A549 (cell line): Measurements from ENCODE around the gene CELSR1. TPM values are rescaled to one million over a fixed set of nuclear protein-coding genes. Genes with fewer than 3 reads are reported as not detected.

Source experiments
- ATAC-seq, 2 experiments: fragments of 200-7000 bp in 1 of 2; fragments of >200 bp in 1 of 2; cut with Nextera tagmentation in 1 of 2; cut with Tn5 transposase in 1 of 2; 3 replicates each; pipeline versions ENCODE4 v1.8.0 to v1.9.1; 2018 to 2020; ENCODE audit warnings: mild to moderate bottlenecking in 1 of 2, moderate library complexity in 1 of 2
- CTCF ChIA-PET: fragments of 300-600 bp; sonication (Branson Sonifier 250); formaldehyde crosslinking; extraction: SDS; loops from one replicate; lab custom pipeline; 2021; ENCODE audit warnings: antibody characterized with exemption, inconsistent platforms; lab: Yijun Ruan, JAX
- POLR2A ChIA-PET: fragments of 350-600 bp; formaldehyde crosslinking; extraction: SDS; loops from one replicate; lab custom pipeline; 2021; ENCODE audit warnings: antibody characterized with exemption, inconsistent platforms; lab: Yijun Ruan, JAX
- DNase-seq, 2 experiments: peaks; one replicate each; pipeline versions ENCODE4 v3.0.0 to v3.0.0-alpha.2; 2011 to 2016; ENCODE audit warnings: low read depth in 1 of 2, low spot score in 1 of 2
- FAIRE-seq: peaks from 2 replicates; lab custom pipeline; 2011; peaks lifted over from hg19 to GRCh38; lab: Jason Lieb, UNC
- H3K27ac ChIP-seq, 2 experiments: fragments of >200 bp; sonication (Bioruptor Twin); formaldehyde crosslinking; 3 replicates each; pipeline ENCODE4 v1.5.1; 2016 to 2017
- H3K4me1 ChIP-seq: fragments of >200 bp; sonication (Bioruptor Twin); formaldehyde crosslinking; 3 replicates; pipeline ENCODE4 v1.6.1; 2016
- H3K4me2 ChIP-seq: fragments of >200 bp; sonication (Bioruptor Twin); formaldehyde crosslinking; 3 replicates; pipeline ENCODE4 v1.6.1; 2016
- H3K4me3 ChIP-seq: fragments of >200 bp; sonication (Bioruptor Twin); formaldehyde crosslinking; 3 replicates; pipeline ENCODE4 v1.5.1; 2016
- H3K9me3 ChIP-seq: fragments of >200 bp; sonication (Bioruptor Twin); formaldehyde crosslinking; 3 replicates; pipeline ENCODE4 v1.6.1; 2016
- CBX2 ChIP-seq: fragments of 200-600 bp; sonication (generic); IDR thresholded peaks from 2 replicates; pipeline ENCODE4 v1.6.1; 2016; ENCODE audit warnings: low read depth, mild to moderate bottlenecking, borderline replicate concordance
- CEBPB ChIP-seq, 2 experiments: fragments of >200 bp in 1 of 2; sonication (Bioruptor Twin) in 1 of 2; formaldehyde crosslinking in 1 of 2; IDR thresholded peaks; 2 replicates each; pipeline ENCODE4 v1.6.1; 2012 to 2016
- HDAC2 ChIP-seq: fragments of 200-600 bp; sonication (generic); IDR thresholded peaks from 2 replicates; pipeline ENCODE4 v1.6.1; 2016
- HOXB13 ChIP-seq: fragments of 250-450 bp; sonication (Bioruptor Pico); IDR thresholded peaks from 2 replicates; pipeline ENCODE4 v1.5.0; 2020; ENCODE audit warnings: low read depth, mild to moderate bottlenecking, moderate library complexity
- KDM1A ChIP-seq: fragments of 200-600 bp; sonication (generic); IDR thresholded peaks from 2 replicates; pipeline ENCODE4 v1.6.1; 2016; ENCODE audit warnings: low read depth, mild to moderate bottlenecking
- KDM5A ChIP-seq: fragments of 200-600 bp; sonication (generic); IDR thresholded peaks from 2 replicates; pipeline ENCODE4 v1.6.1; 2016; ENCODE audit warnings: antibody characterized with exemption, mild to moderate bottlenecking
- NR3C1 ChIP-seq: fragments of >200 bp; sonication (Bioruptor Twin); formaldehyde crosslinking; IDR thresholded peaks from 3 replicates; pipeline ENCODE4 v1.6.1; 2017
- PHF8 ChIP-seq: fragments of 200-600 bp; sonication (generic); IDR thresholded peaks from 2 replicates; pipeline ENCODE4 v1.6.1; 2016; ENCODE audit warnings: low read depth, mild to moderate bottlenecking, antibody characterized with exemption, moderate library complexity, borderline replicate concordance
- POLR2AphosphoS2 ChIP-seq: conservative IDR thresholded peaks from 2 replicates; pipeline ENCODE4 v1.6.1; 2012; ENCODE audit warnings: low read length, improper control_type of control experiment, inconsistent platforms
- RAD21 ChIP-seq, 2 experiments: fragments of >200 bp in 1 of 2; sonication (Bioruptor Twin) in 1 of 2; formaldehyde crosslinking in 1 of 2; IDR thresholded peaks in 1 of 2; conservative IDR thresholded peaks in 1 of 2; 2 replicates in 1 of 2; 3 replicates in 1 of 2; pipeline ENCODE4 v1.6.1; 2012 to 2018; ENCODE audit warnings: inconsistent platforms in 1 of 2
- RARB ChIP-seq: fragments of 250-450 bp; sonication (Bioruptor Pico); IDR thresholded peaks from 2 replicates; pipeline ENCODE4 v1.8.0; 2021; ENCODE audit warnings: mild to moderate bottlenecking, moderate library complexity
- RCOR1 ChIP-seq: fragments of 150-350 bp; IDR thresholded peaks from 2 replicates; pipeline ENCODE4 v1.6.1; 2014; ENCODE audit warnings: antibody characterized with exemption, low read length, low read depth
- TFCP2L1 ChIP-seq: fragments of 250-450 bp; sonication (Bioruptor Pico); IDR thresholded peaks from 2 replicates; pipeline ENCODE4 v1.5.0; 2021; ENCODE audit warnings: mild to moderate bottlenecking
- TP53 ChIP-seq: fragments of 250-450 bp; sonication (Bioruptor Pico); IDR thresholded peaks from 2 replicates; pipeline ENCODE4 v1.5.0; 2021; ENCODE audit warnings: mild to moderate bottlenecking, moderate library complexity
- ZNF302 ChIP-seq: fragments of 250-450 bp; sonication (Bioruptor Pico); IDR thresholded peaks from 2 replicates; pipeline ENCODE4 v1.9.0; 2021; ENCODE audit warnings: inconsistent platforms, mild to moderate bottlenecking, moderate library complexity
- WGBS: methylation state at CpG from one replicate; pipeline ENCODE4 v1.1.6; 2017; ENCODE audit errors: missing lambda C conversion rate; 5-methylcytosine and 5-hydroxymethylcytosine counted together
- polyA plus RNA-seq, 4 experiments: library from polyadenylated mRNA; depleted of rRNA in 3 of 4; stranded (reverse); fragments of >200 nt; fragmentation: RNase III in 1 of 4; extraction: RNeasy Plus Mini Kit Qiagen cat#74134 plus additional on column Dnase treatment in 1 of 4; gene quantifications; 2 replicates in 3 of 4; 3 replicates in 1 of 4; pipeline ENCODE4 v1.2.3, GENCODE V29; 2011 to 2017
- TF ChIP-seq, protein P1 (sequence below): fragments of >200 bp; sonication (Bioruptor Twin); formaldehyde crosslinking; IDR thresholded peaks from 2 replicates; pipeline ENCODE4 v1.6.1; 2016
- TF ChIP-seq, protein P2 (sequence below): IDR thresholded peaks from 2 replicates; pipeline ENCODE4 v1.6.1; 2012; ENCODE audit warnings: low read depth, borderline replicate concordance
- TF ChIP-seq, protein P3 (sequence below): IDR thresholded peaks from 2 replicates; pipeline ENCODE4 v1.6.1; 2012
- TF ChIP-seq, protein P4 (sequence below): fragments of 450-650 bp; IDR thresholded peaks from 2 replicates; pipeline ENCODE4 v1.6.1; 2014; ENCODE audit warnings: antibody characterized with exemption

CELSR1 gene
- polyA plus RNA-seq, 2 of the 4 experiments (the other 2 are of a cell fraction): 15.3 to 31.8 TPM

DNA sequence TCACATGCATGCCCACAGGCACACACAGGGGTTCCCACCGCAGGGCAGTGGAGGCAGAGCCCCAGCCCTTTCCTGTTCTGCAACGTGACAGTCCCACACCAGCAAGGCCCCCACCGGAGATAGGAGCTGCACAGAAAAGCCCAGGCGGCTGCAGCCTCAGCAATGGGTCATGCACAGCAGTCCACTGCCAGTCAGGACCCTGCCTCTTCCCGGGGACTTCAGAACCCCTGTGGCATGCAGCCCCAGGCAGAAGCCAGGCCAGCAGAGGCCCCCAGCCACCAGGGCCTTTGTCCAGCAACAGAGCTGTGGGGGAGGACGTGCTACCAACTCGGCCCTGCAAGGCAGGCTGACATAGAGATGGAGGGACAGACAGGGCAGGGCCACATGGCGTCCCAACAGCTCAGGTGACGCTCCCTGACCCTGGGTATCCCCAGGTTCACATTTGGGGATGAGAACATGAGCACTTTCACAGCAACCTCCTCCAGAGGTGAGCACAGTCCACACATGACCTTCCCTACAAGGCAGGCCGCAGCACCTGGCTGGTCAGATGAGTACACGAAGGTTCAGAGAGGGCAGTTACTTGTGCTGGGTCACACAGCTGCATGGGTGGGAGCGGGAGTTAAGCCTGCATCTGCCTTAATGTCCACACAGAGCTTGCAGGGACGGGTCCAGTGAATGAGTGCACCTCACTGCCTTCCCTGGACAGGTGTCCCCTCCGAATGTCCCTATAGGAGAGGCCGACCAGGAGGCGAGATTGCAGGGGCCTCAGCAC is 87.3 kb downstream of the CELSR1 start:
- Histone ChIP-seq H3K4me2 (no peak overlapping the region), H3K9me3 (no peaks in the 10 kb centered on the region), H3K4me1 (peaks cover 36% of the 10 kb centered on the region), H3K27ac (no peak overlapping the region), H3K4me3 (no peak overlapping the region)
- CTCF ChIA-PET: interaction anchor here (0.6 to 3.4 kb wide), 7 partner anchors 11 to 95 kb away, joined by 3 to 16 read pairs (median 4); no protein-coding TSS in a partner anchor
- ATAC-seq: no peak
- 95% methylated on average over 15 of the region's 16 CpGs for WGBS
- no peak for FAIRE-seq
- no peak for TF ChIP-seq TP53 (CRISPR knock-in tag)
- no peak for TF ChIP-seq ZNF302
- TF ChIP-seq CBX2: no peak
- TF ChIP-seq KDM5A: no peak
- TF ChIP-seq RAD21 (conservative IDR thresholded peaks at IDR 0.05 in 1 of 2, IDR thresholded peaks at IDR 0.05 in 1 of 2): no peak
- no peak for DNase-seq
- POLR2A ChIA-PET: no interaction called here

DNA sequence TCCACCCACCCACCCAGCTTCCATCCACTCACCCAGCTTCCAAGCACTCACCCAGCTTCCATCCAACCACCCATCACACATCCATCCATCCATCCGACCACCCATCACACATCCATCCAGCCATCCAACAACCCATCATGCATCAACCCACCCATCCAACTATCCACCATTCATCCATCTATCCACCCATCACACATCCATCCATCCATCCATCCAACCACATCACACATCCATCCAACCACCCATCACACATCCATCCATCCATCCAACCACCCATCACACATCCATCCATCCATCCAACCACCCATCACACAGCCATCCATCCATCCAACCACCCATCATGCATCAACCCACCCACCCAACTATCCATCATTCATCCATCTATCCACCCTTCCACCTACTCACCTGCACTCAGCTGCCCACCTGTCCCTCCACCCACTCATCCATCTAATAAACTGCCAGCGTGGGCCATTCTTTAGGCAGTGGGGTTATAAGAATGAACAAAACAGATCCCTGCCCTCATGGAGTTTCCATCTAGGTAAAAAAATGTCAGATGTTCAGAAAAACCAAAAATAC is 88.2 kb downstream of the CELSR1 start:
- H3K9me3 ChIP-seq: no peaks in the 10 kb centered on the region
- ATAC-seq (no peak), FAIRE-seq (no peak), DNase-seq (no peak)
- H3K4me3 ChIP-seq: no peak overlapping the region
- no peak overlapping the region for H3K27ac ChIP-seq
- ChIA-PET CTCF (interaction anchor here (1.1 to 3.4 kb wide), 4 partner anchors 10 to 92 kb away, joined by 3 to 16 read pairs (median 4); no protein-coding TSS in a partner anchor), POLR2A (no interaction called here)
- 91% methylated on average over 2 of the region's 2 CpGs for WGBS
- peaks cover 31% of the 10 kb centered on the region for H3K4me1 ChIP-seq
- no peak overlapping the region for H3K4me2 ChIP-seq
- TF ChIP-seq PHF8 (no peak), CEBPB (IDR thresholded peaks at IDR 0.05) (no peak), RCOR1 (no peak), NR3C1 (no peak), KDM5A (no peak), POLR2AphosphoS2 (no peak), HDAC2 (no peak), HOXB13 (CRISPR knock-in tag) (no peak), TFCP2L1 (CRISPR knock-in tag) (no peak)
- TF ChIP-seq, protein P1, sequence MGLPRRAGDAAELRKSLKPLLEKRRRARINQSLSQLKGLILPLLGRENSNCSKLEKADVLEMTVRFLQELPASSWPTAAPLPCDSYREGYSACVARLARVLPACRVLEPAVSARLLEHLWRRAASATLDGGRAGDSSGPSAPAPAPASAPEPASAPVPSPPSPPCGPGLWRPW: no peak
- TF ChIP-seq, protein P2, sequence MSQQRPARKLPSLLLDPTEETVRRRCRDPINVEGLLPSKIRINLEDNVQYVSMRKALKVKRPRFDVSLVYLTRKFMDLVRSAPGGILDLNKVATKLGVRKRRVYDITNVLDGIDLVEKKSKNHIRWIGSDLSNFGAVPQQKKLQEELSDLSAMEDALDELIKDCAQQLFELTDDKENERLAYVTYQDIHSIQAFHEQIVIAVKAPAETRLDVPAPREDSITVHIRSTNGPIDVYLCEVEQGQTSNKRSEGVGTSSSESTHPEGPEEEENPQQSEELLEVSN: no peak
- TF ChIP-seq, protein P3, sequence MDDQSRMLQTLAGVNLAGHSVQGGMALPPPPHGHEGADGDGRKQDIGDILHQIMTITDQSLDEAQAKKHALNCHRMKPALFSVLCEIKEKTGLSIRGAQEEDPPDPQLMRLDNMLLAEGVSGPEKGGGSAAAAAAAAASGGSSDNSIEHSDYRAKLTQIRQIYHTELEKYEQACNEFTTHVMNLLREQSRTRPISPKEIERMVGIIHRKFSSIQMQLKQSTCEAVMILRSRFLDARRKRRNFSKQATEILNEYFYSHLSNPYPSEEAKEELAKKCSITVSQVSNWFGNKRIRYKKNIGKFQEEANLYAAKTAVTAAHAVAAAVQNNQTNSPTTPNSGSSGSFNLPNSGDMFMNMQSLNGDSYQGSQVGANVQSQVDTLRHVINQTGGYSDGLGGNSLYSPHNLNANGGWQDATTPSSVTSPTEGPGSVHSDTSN: no peak

DNA sequence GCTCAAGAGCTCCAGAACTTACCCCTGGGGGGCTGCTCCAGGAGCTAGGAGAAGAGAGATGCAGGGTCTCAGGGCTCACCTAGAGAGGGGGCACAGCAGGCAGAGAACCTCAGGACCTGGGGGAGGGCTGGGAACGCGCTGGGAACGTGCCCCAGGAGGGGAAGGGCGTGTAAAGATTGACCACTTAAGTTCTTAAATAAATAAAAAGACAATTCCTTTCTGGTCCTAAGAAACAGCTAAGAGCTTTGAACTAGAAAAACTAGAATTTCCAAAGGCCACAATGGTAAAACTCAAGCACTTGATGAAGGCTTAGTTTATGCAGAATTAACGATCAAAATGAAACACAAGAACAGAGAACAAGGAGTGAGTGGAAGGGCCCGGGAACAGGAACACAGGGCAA is 89.1 kb downstream of the CELSR1 start:
- CTCF ChIA-PET: interaction anchor here (1.1 to 3.4 kb wide), 4 partner anchors 10 to 93 kb away, joined by 3 to 16 read pairs (median 4); no protein-coding TSS in a partner anchor
- no peaks in the 10 kb centered on the region for H3K9me3 ChIP-seq
- ATAC-seq (no peak), DNase-seq (no peak), FAIRE-seq (no peak)
- H3K27ac ChIP-seq: peak overlapping the region in 1 of 2 experiments; percentile 45; a peak in 2 of 6 replicates
- H3K4me3 ChIP-seq: no peak overlapping the region
- WGBS: 81% methylated on average over 6 of the region's 6 CpGs
- no peak overlapping the region for H3K4me2 ChIP-seq
- peaks cover 27% of the 10 kb centered on the region for H3K4me1 ChIP-seq
- TF ChIP-seq TP53 (CRISPR knock-in tag) (no peak), RARB (no peak), KDM1A (no peak)
- TF ChIP-seq, protein P3: no peak
- TF ChIP-seq, protein P4, sequence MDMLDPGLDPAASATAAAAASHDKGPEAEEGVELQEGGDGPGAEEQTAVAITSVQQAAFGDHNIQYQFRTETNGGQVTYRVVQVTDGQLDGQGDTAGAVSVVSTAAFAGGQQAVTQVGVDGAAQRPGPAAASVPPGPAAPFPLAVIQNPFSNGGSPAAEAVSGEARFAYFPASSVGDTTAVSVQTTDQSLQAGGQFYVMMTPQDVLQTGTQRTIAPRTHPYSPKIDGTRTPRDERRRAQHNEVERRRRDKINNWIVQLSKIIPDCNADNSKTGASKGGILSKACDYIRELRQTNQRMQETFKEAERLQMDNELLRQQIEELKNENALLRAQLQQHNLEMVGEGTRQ: no peak
- TF ChIP-seq, protein P2: no peak
- POLR2A ChIA-PET: no interaction called here
